BJ (cell line): ENCODE measurements around the gene GPR6. TPM values are rescaled to one million over a fixed set of nuclear protein-coding genes. Genes with fewer than 3 reads are reported as not detected.

ENCODE experiments used
- CTCF ChIA-PET: fragments of 350-600 bp; formaldehyde crosslinking; extraction: SDS; loops from one replicate; lab custom pipeline; 2021; ENCODE audit warnings: antibody characterized with exemption, inconsistent platforms; lab: Yijun Ruan, JAX
- POLR2A ChIA-PET: fragments of 300-600 bp; sonication (Branson Sonifier 250); formaldehyde crosslinking; extraction: SDS; loops from one replicate; lab custom pipeline; 2021; ENCODE audit warnings: antibody characterized with exemption; lab: Charles Lee
- DNase-seq: peaks from one replicate; pipeline ENCODE4 v3.0.0-alpha.2; 2011; ENCODE audit warnings: low read depth
- H3K27me3 ChIP-seq: 2 replicates; pipeline ENCODE4 v1.6.0; 2011; ENCODE audit warnings: low read length; ENCODE audit not compliant: control insufficient read depth, insufficient read depth
- H3K36me3 ChIP-seq: 2 replicates; pipeline ENCODE4 v1.5.1; 2011; ENCODE audit warnings: low read length; ENCODE audit not compliant: control insufficient read depth, insufficient read depth
- H3K4me3 ChIP-seq: 2 replicates; pipeline ENCODE4 v1.5.1; 2011; ENCODE audit warnings: low read depth, mild to moderate bottlenecking, control low read depth, low read length
- CTCF ChIP-seq: IDR thresholded peaks from 2 replicates; pipeline ENCODE4 v1.5.1; 2011; ENCODE audit warnings: low read depth, mild to moderate bottlenecking, control low read depth, inconsistent platforms, low read length, moderate library complexity; ENCODE audit not compliant: insufficient read depth
- polyA plus RNA-seq: library from polyadenylated mRNA; depleted of rRNA; stranded (reverse); fragments of >200 nt; gene quantifications from 2 replicates; pipeline ENCODE4 v1.2.3, GENCODE V29; 2011

The GPR6 gene
- polyA plus RNA-seq, 1 experiment, result not detected

GRCh38 chr6:109962271-109962670 lies 15.8 kb upstream of the GPR6 start:
- no peak for TF ChIP-seq CTCF
- Histone ChIP-seq H3K4me3 (no peak overlapping the region), H3K27me3 (0 out of 2 replicates have a peak, but pooled peaks cover under 1% of the 10 kb centered on the region), H3K36me3 (no peaks in the 10 kb centered on the region)
- ChIA-PET CTCF (interaction anchor here (1.0 kb wide), 1 partner anchor 77 kb away, joined by 6 read pairs; no protein-coding TSS in a partner anchor), POLR2A (no interaction called here)
- DNase-seq, result no peak

GRCh38 chr6:109963598-109964170 lies 14.4 kb upstream of the GPR6 start:
- TF ChIP-seq CTCF, result no peak
- POLR2A ChIA-PET, result no interaction called here
- CTCF ChIA-PET, result no interaction called here
- no peak for DNase-seq
- H3K36me3 ChIP-seq, result no peaks in the 10 kb centered on the region
- H3K4me3 ChIP-seq, result no peak overlapping the region
- H3K27me3 ChIP-seq, result 0 out of 2 replicates have a peak, but pooled peaks cover 2% of the 10 kb centered on the region

GRCh38 chr6:109964949-109965348 lies 13.2 kb upstream of the GPR6 start:
- H3K27me3 ChIP-seq, result 0 out of 2 replicates have a peak, but pooled peaks cover 2% of the 10 kb centered on the region
- CTCF ChIA-PET, result no interaction called here
- no peaks in the 10 kb centered on the region for H3K36me3 ChIP-seq
- DNase-seq, result no peak
- H3K4me3 ChIP-seq, result no peak overlapping the region
- POLR2A ChIA-PET, result no interaction called here
- no peak for TF ChIP-seq CTCF

GRCh38 chr6:109966299-109966698 lies 11.8 kb upstream of the GPR6 start:
- DNase-seq, result no peak
- Histone ChIP-seq H3K4me3 (no peak overlapping the region), H3K36me3 (no peaks in the 10 kb centered on the region), H3K27me3 (0 out of 2 replicates have a peak, but pooled peaks cover 2% of the 10 kb centered on the region)
- POLR2A ChIA-PET, result no interaction called here
- CTCF ChIA-PET, result no interaction called here
- no peak for TF ChIP-seq CTCF

GRCh38 chr6:109977791-109978173 lies 329 bp upstream of the GPR6 start:
- peaks cover 9% of the 10 kb centered on the region for H3K27me3 ChIP-seq
- CTCF ChIA-PET, result no interaction called here

More at GRCh38 chr6:109977791-109978173, 329 bp upstream of the GPR6 start:
- no peak for TF ChIP-seq CTCF
- POLR2A ChIA-PET, result no interaction called here
- Histone ChIP-seq H3K4me3 (no peak overlapping the region), H3K36me3 (no peaks in the 10 kb centered on the region)
- DNase-seq, result no peak
